ENCODE measurements around the gene LUC7L. TPM values are rescaled to one million over a fixed set of nuclear protein-coding genes. Genes with fewer than 3 reads are reported as not detected.

Gene LUC7L
- total RNA-seq, 1 experiment from 2014 or later = 137 TPM

- Histone ChIP-seq H2AFZ (ENCODE audit: low read length) (no peak overlapping the region), H2BK120ac (ENCODE audit: low read depth, low read length, poor library complexity, severe bottlenecking) (no peak overlapping the region), H2BK12ac (ENCODE audit: insufficient read length, low read depth, low read length) (no peak overlapping the region), H3T11ph (ENCODE audit: low read length) (no peak overlapping the region), H4K5ac (ENCODE audit: insufficient read length, low read depth, low read length) (no peak overlapping the region), H3K79me1 (ENCODE audit: insufficient read depth, low read depth, low read length, poor library complexity, severe bottlenecking) (no peaks in the 10 kb centered on the region), H3K27me3 (ENCODE audit: insufficient read depth, low read length) (peaks cover 48% of the 10 kb centered on the region), H4K8ac (replicated peaks; ENCODE audit: insufficient read length, low read depth, low read length) (no peak overlapping the region), H3K79me2 (ENCODE audit: insufficient read depth, low read length) (no peaks in the 10 kb centered on the region), H2BK5ac (ENCODE audit: insufficient read length, low read length) (no peak overlapping the region), H2BK15ac (ENCODE audit: low read depth, low read length) (no peak overlapping the region), H3K56ac (ENCODE audit: insufficient read length, low read depth, low read length) (no peak overlapping the region), H4K20me1 (ENCODE audit: control insufficient read depth, insufficient read depth, insufficient read length) (no peaks in the 10 kb centered on the region), H3K4me2 (ENCODE audit: insufficient read depth, insufficient read length, low read length) (no peak overlapping the region), H3K23me2 (ENCODE audit: insufficient read length, low read depth, low read length, poor library complexity, severe bottlenecking) (peaks cover 5% of the 10 kb centered on the region), H3K23ac (ENCODE audit: insufficient read length, low read depth, low read length) (no peak overlapping the region), H3K4ac (ENCODE audit: low read depth, low read length) (no peak overlapping the region), H2BK20ac (ENCODE audit: low read depth, low read length, poor library complexity, severe bottlenecking) (no peak overlapping the region), H3K4me1 (ENCODE audit: insufficient read depth, low read length) (no peaks in the 10 kb centered on the region; the same call in 1 of the 2 replicates), H3K27ac (ENCODE audit: insufficient read length, low read depth, low read length) (no peak overlapping the region), H3K18ac (ENCODE audit: insufficient read length, low read depth, low read length) (no peak overlapping the region), H3K9me3 (ENCODE audit: control insufficient read depth, low read depth, low read length) (no peaks in the 10 kb centered on the region), H3K9ac (ENCODE audit: extremely low read depth, insufficient read length, low read length) (no peak overlapping the region), H2AK5ac (ENCODE audit: insufficient read length, low read length) (no peak overlapping the region), H3K14ac (ENCODE audit: insufficient read depth, low read length) (no peak overlapping the region), H4K91ac (ENCODE audit: insufficient read length, low read depth, low read length) (no peak overlapping the region)
- Mint-ChIP-seq H3K36me3 (ENCODE audit: insufficient read depth in 1 of 3, low read depth in 3 of 3) (peaks cover 0 to 6% (median 0%) of the 10 kb centered on the region in 3 experiments; a peak in 3 of 7 replicates), H3K4me3 (peak overlapping the region in 1 of 2 experiments; percentile 63; a peak in 4 of 5 replicates), H3K27ac (no peak overlapping the region), H3K4me1 (peaks cover 15 to 17% of the 10 kb centered on the region in 2 experiments), H3K9me3 (peaks cover 4 to 7% of the 10 kb centered on the region in 2 experiments; a peak in 2 of 5 replicates), H3K27me3 (ENCODE audit: low read depth) (peaks cover 65% of the 10 kb centered on the region)
- no peak for DNase-seq
- no peak for TF ChIP-seq CTCF (conservative IDR thresholded peaks at IDR 0.05)
- no CpG with 5 or more reads among the region's 11 CpGs for WGBS (ENCODE audit: extremely low coverage, insufficient read length, low lambda C conversion rate)
Measured at GRCh38 chr16:177981-178667, 51.1 kb downstream of the LUC7L start.
